GM19023 (cell line): Measurements from ENCODE around the gene DCAF7.

ENCODE experiments used
- ATAC-seq: cut with Tn5 transposase; IDR thresholded peaks from one replicate; pipeline ENCODE4 v1.9.1; 2021; ENCODE audit warnings: mild to moderate bottlenecking, moderate library complexity; ENCODE audit not compliant: unreplicated experiment

Gene DCAF7

GRCh38 chr17:63623786-63624530, 73.7 kb downstream of the DCAF7 start:
- no peak for ATAC-seq

DNA sequence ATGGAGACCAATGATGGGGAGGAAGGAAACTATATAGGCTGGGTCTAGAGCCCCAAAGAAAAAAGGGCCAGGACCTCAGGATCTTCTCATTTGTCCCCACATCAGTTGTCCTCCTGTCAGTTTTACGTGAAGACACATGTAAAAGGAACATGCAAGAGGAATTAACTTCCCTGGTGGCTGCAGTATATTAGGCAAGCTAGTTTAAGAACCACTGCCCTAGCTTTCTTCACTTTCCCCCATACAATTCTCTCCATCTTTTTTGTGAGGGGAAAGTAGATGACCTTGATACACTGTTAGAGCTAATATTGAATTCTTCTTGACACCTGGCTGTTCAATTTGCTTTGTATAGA, 74.2 kb downstream of the DCAF7 start:
- ATAC-seq: no peak

- ATAC-seq: no peak
Observed at GRCh38 chr17:63626551-63627180, 76.4 kb downstream of the DCAF7 start.

DNA sequence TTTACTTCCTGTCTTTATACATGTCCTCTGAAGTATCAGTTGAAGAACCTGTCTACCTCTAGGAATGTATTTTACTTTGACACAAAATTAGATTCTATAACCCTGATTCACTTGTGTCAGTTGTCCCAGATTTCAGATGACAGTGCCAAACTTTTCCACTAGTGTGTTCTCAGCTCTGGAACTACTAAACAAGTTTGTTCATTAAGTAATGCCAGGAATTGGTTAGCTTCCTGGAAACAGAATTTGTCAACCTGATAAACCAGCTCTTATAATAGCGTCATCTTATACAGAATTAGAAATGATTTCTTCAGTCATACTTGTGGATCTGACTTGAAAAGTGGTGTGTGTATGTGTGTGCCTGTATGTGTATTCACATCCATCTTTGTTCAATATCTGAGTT, 79.3 kb downstream of the DCAF7 start:
- ATAC-seq: no peak

DNA sequence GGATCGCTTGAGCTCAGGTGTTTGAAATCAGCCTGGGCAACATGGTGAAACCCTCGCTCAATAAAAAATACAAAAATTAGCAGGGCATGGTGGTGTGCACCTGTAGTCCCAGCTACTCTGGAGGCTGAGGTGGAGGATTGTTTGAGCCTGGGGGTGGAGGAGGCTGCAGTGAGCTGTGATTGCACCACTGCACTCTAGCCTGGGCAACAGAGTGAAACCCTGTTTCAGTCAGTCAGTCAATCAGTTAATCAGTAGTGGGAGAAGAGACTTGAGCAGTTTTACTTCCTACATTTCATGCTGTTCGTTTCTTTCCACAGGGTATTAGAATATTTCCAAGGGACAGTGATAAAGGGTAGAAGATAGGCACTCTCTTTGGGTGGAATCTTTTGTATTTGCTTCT, 80.8 kb downstream of the DCAF7 start:
- no peak for ATAC-seq

DNA sequence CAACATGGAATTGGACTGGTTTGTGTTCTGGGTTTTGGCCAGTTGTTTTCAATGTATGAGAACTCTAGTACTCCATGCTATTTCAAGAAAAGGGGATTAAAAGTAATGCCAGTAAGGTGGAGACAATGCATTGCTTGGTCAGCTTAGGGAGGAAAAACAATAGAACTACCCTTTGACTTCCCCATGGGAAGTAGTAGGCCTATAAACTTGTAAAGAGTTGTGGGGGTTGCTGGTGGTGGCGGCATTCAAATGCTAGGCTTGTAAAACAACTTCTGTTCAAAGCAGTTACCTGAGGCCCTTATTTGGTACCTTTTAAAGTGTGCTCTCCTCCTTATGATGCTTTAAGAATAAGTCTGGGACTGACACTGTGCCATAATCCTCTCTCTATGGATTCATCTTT, 81.3 kb downstream of the DCAF7 start:
- no peak for ATAC-seq

GRCh38 chr17:63633742-63634141, 83.5 kb downstream of the DCAF7 start:
- no peak for ATAC-seq

GRCh38 chr17:63634163-63634562, 83.9 kb downstream of the DCAF7 start:
- no peak for ATAC-seq

DNA sequence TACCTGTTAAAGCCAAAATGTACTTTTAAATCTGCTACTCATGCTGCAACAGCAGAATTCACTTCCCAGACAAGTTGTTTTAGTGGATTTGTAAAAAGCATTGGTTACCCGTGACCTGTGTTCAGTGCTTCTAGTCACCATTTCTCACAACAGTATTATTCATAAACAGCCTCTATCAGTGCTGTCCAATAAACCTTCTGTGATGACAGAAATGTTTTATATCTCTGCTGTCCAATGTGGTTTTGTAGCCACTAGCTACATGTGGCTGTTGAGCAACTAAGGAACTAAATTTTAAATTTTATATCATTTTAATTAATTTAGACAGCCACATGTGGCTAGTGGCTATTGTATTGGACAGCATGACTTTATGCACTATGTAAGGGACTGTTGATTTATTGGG, 84.5 kb downstream of the DCAF7 start:
- ATAC-seq: no peak

DNA sequence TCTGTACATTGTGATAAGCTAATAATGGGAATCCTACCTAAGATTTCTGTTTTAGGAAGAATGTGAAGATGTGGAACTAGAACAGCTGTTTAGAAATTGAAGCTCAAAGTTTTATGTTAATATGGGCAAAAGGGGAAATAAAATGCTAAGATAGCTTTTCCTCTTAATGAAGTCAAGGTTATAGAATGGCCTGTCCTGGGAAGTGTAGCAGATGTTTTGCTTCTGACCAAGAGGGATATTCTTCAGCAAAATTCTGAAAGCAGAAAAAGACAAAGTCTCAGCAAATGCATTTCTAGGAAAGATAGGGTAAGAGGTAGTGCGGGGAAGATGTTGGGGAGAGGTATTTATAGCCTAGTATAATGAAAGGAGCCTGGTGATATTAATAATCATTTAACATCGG, 85.0 kb downstream of the DCAF7 start:
- no peak for ATAC-seq

DNA sequence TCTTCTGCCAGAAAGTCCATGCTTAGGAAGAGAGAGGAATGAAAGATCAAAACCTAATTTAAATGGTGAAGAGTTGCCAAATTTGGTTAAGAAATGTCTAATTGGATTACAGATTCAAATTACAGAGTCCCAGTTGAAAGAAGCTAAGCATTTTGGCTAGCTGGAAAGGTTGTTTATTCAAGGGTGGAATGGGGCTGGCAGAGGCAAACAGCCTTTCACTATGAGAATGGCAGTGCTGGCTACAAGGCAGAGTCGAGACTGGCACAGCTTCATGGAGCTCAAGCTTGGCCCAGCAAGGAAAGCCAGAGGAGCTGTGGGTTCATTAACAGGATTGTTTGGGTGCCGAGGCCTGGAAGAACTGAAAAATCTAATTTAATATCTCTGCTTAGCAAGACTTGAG, 85.5 kb downstream of the DCAF7 start:
- no peak for ATAC-seq

DNA sequence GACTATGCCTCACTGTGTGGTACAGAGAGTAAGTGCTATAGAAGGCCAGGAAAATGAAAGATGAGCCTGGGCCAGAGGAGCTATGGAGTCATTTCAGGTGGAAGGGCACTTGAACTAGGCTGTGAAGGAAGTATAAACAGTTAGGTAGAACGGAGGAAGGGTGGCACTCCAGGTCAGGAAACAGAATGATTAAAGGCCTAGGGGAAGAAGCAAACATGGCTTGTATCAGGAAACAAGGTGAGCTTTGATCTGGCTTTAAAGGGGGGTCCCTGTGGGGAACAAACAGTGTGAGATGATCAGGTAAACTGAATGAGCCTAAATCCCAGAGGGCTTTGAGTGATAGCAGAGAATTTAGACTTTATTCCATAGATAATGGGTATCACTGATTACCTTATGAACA, 88.8 kb downstream of the DCAF7 start:
- no peak for ATAC-seq

DNA sequence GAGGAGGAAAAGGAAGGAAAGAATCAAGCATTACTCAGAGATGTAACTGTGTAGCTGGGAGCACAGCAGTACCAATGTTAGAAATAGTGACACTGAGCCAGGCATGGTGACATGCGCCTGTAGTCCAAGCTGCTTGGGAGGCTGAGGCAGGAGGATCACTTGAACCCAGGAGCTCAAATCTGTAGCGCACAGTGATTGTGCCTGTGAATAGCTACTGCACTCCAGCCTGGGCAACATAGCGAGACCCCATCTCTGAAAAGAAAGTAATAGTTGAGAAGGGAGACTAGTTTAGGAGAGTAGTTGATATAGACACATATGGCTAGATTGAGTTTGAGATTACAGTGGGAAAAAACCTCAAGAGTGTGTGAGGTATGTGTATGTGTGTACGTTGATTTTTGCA, 89.8 kb downstream of the DCAF7 start:
- ATAC-seq: no peak

DNA sequence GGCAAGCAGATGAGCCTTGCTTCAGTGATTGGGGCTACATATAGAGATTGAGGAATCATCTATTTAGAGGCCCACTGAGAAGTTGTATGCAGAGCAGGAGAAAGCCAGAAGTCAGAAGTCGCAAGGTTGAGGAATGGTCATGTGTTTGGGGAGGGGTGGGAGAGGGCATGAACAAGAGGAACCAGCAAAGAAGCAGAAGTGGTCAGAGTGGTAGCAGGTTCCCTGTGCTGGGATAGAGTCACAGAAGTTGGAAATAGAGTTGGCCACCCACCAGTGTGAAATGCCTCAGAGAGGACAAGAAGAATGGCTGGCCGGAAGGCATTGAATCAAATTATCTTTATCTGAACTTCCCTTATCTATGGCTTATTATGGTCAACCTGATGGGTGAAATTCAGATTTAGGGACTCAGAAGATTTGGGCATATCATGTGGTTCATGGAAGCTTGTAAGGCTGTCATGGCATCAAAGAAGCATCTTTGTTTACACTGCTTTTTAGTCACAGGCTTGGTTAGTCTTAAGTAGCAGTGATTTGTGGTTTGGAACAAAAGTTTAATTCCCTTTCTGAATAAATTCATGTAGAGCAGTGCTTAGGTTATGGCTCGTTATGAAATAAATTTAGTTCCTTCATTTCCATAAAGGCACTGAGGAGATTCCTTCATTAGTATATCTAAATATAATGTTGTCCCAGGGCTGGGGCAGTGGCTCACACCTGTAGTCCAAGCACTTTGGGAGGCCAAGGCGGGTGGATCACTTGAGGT, 91.6 kb downstream of the DCAF7 start:
- no peak for ATAC-seq
